HCT116 (cell line): Measurements from ENCODE around the gene ABRACL. TPM values are rescaled to one million over a fixed set of nuclear protein-coding genes. Genes with fewer than 3 reads are reported as not detected.

ENCODE experiments used
- ATAC-seq: fragments of 200-7000 bp; cut with Tn5 transposase; 2 replicates; pipeline ENCODE4 v1.9.1; 2020; ENCODE audit warnings: mild to moderate bottlenecking, moderate library complexity
- BruUV-seq: library from RNA; stranded (reverse); fragments of 400-500 nt; replicated peaks from 2 replicates; lab custom pipeline; 2021; lab: Mats Ljungman, UMichigan
- CTCF ChIA-PET: fragments of 300-600 bp; sonication (Branson Sonifier 250); formaldehyde crosslinking; loops from one replicate; lab custom pipeline; 2021; ENCODE audit warnings: antibody characterized with exemption; lab: Charles Lee
- POLR2A ChIA-PET: fragments of 300-600, 350-600 bp; sonication (Branson Sonifier 250); formaldehyde crosslinking; loops from one replicate; lab custom pipeline; 2021; ENCODE audit warnings: antibody characterized with exemption; lab: Charles Lee
- RAD21 ChIA-PET, 2 experiments: fragments of 300-600 bp; sonication (Branson Sonifier 250); formaldehyde crosslinking; loops; one replicate each; lab custom pipeline; 2023; ENCODE audit warnings: low total read pairs in 2 of 2; ENCODE audit not compliant: uncharacterized antibody in 2 of 2, unreplicated experiment in 2 of 2, low non-redundant PET in 1 of 2; lab: Charles Lee
- DNase-seq: peaks from one replicate; pipeline ENCODE4 v3.0.0-alpha.2; 2010; ENCODE audit warnings: low read depth, low spot score
- H2AFZ ChIP-seq: fragments of 200-600 bp; shearing (Covaris generic), sonication (generic); 2 replicates; pipeline ENCODE4 v1.6.1; 2017; ENCODE audit warnings: low read depth, mixed run types, mixed read lengths, antibody characterized with exemption, low read length; ENCODE audit not compliant: poor library complexity, severe bottlenecking
- H3K27ac ChIP-seq: 2 replicates; pipeline ENCODE4 v1.5.1; 2012; ENCODE audit warnings: low read depth, low read length
- H3K27me3 ChIP-seq: fragments of 200-600 bp; sonication (generic); 2 replicates; pipeline ENCODE4 v1.6.1; 2016; ENCODE audit warnings: mixed run types, low read length, mixed read lengths; ENCODE audit not compliant: insufficient read depth
- H3K36me3 ChIP-seq, 2 experiments: fragments of 200-500 bp in 1 of 2; fragments of 200-600 bp in 1 of 2; sonication (Bioruptor generic) in 1 of 2; sonication (generic) in 1 of 2; 2 replicates each; pipeline versions ENCODE4 v1.5.1 to v1.6.1; 2014 to 2016; ENCODE audit warnings: low read length in 2 of 2, inconsistent platforms in 1 of 2, mixed read lengths in 1 of 2, mixed run types in 1 of 2; ENCODE audit not compliant: insufficient read depth in 2 of 2, control insufficient read depth in 1 of 2
- H3K4me1 ChIP-seq, 2 experiments: fragments of 200-600 bp in 1 of 2; sonication (generic) in 1 of 2; 2 replicates each; pipeline versions ENCODE4 v1.5.1 to v1.6.1; 2012 to 2017; ENCODE audit warnings: low read length in 2 of 2, inconsistent platforms in 1 of 2, mild to moderate bottlenecking in 1 of 2, mixed read lengths in 1 of 2, mixed run types in 1 of 2, moderate library complexity in 1 of 2; ENCODE audit not compliant: insufficient read depth in 2 of 2, control insufficient read depth in 1 of 2
- H3K4me2 ChIP-seq: fragments of 200-600 bp; sonication (generic); 2 replicates; pipeline ENCODE4 v1.6.1; 2017; ENCODE audit warnings: mixed run types, low read length, mixed read lengths
- H3K4me3 ChIP-seq, 2 experiments: fragments of 200-600 bp in 1 of 2; sonication (generic) in 1 of 2; replicated peaks in 1 of 2; 2 replicates each; pipeline ENCODE4 v1.5.1; 2011 to 2016; ENCODE audit warnings: low read length in 2 of 2, control low read depth in 1 of 2, low read depth in 1 of 2, mild to moderate bottlenecking in 1 of 2, mixed read lengths in 1 of 2, mixed run types in 1 of 2
- H3K79me2 ChIP-seq: fragments of 200-600 bp; sonication (generic); 2 replicates; pipeline ENCODE4 v1.6.1; 2017; ENCODE audit warnings: mild to moderate bottlenecking, mixed run types, low read length, moderate library complexity, mixed read lengths; ENCODE audit not compliant: insufficient read depth
- H3K9ac ChIP-seq: fragments of 200-600 bp; sonication (generic); 2 replicates; pipeline ENCODE4 v1.6.1; 2016; ENCODE audit warnings: low read length, mixed read lengths
- H3K9me2 ChIP-seq: fragments of 200-600 bp; sonication (generic), shearing (Covaris generic); 2 replicates; pipeline ENCODE4 v1.6.1; 2017; ENCODE audit warnings: mixed run types, mild to moderate bottlenecking, moderate library complexity; ENCODE audit not compliant: insufficient read depth
- H3K9me3 ChIP-seq, 2 experiments: fragments of 200-500 bp in 1 of 2; fragments of 200-600 bp in 1 of 2; sonication (Bioruptor generic) in 1 of 2; sonication (generic) in 1 of 2; 2 replicates each; pipeline ENCODE4 v1.6.1; 2014 to 2017; ENCODE audit warnings: low read length in 2 of 2, mixed read lengths in 2 of 2, inconsistent platforms in 1 of 2, low read depth in 1 of 2, mild to moderate bottlenecking in 1 of 2, mixed run types in 1 of 2, moderate library complexity in 1 of 2; ENCODE audit not compliant: control insufficient read depth in 1 of 2, insufficient read depth in 1 of 2
- H4K20me1 ChIP-seq: fragments of 200-600 bp; sonication (generic), shearing (Covaris generic); 2 replicates; pipeline ENCODE4 v1.6.1; 2017; ENCODE audit warnings: mixed run types, mild to moderate bottlenecking, moderate library complexity; ENCODE audit not compliant: insufficient read depth
- ATF3 ChIP-seq: IDR thresholded peaks from 2 replicates; pipeline ENCODE4 v1.6.1; 2012
- CEBPB ChIP-seq: IDR thresholded peaks from 2 replicates; pipeline ENCODE4 v1.6.1; 2012; ENCODE audit warnings: low read depth
- ELF1 ChIP-seq: IDR thresholded peaks from 2 replicates; pipeline ENCODE4 v1.6.1; 2012; ENCODE audit warnings: low read depth, borderline replicate concordance
- EZH2 ChIP-seq: fragments of 200-600 bp; sonication (generic); IDR thresholded peaks from 2 replicates; pipeline ENCODE4 v1.6.1; 2017; ENCODE audit warnings: antibody characterized with exemption, mixed run types
- EZH2phosphoT487 ChIP-seq: fragments of 200-600 bp; IDR thresholded peaks from 2 replicates; pipeline ENCODE4 v1.6.1; 2018; ENCODE audit warnings: antibody characterized with exemption, borderline replicate concordance
- FOSL1 ChIP-seq: IDR thresholded peaks from 2 replicates; pipeline ENCODE4 v1.6.1; 2012; ENCODE audit warnings: low read depth
- POLR2A ChIP-seq: IDR thresholded peaks from 2 replicates; pipeline ENCODE4 v1.7.0; 2011; ENCODE audit warnings: borderline replicate concordance; ENCODE audit not compliant: insufficient read depth, insufficient read length; ENCODE audit errors: extremely low read depth
- POLR2AphosphoS5 ChIP-seq: IDR thresholded peaks from 2 replicates; pipeline ENCODE4 v1.6.1; 2011; ENCODE audit warnings: mild to moderate bottlenecking, low read depth, low read length, moderate library complexity
- REST ChIP-seq: IDR thresholded peaks from 2 replicates; pipeline ENCODE4 v1.6.1; 2012; ENCODE audit warnings: low read depth
- SIN3A ChIP-seq: IDR thresholded peaks from 2 replicates; pipeline ENCODE4 v1.6.1; 2012; ENCODE audit warnings: low read depth
- SRF ChIP-seq: IDR thresholded peaks from 2 replicates; pipeline ENCODE4 v1.6.1; 2012; ENCODE audit warnings: low read depth
- TCF7L2 ChIP-seq: IDR thresholded peaks from 2 replicates; pipeline ENCODE4 v1.7.0; 2011; ENCODE audit warnings: borderline replicate concordance, inconsistent platforms; ENCODE audit not compliant: insufficient read depth, insufficient read length; ENCODE audit errors: extremely low read depth
- YY1 ChIP-seq: IDR thresholded peaks from 2 replicates; pipeline ENCODE4 v1.6.1; 2011; ENCODE audit warnings: low read length, low read depth, moderate library complexity, mild to moderate bottlenecking; ENCODE audit not compliant: insufficient replicate concordance; ENCODE audit errors: extremely low read depth
- ZBTB33 ChIP-seq: IDR thresholded peaks from 2 replicates; pipeline ENCODE4 v1.6.1; 2011; ENCODE audit warnings: mild to moderate bottlenecking, low read length, moderate library complexity; ENCODE audit not compliant: insufficient replicate concordance; ENCODE audit errors: extremely low read depth
- ZFX ChIP-seq: fragments of 450-650 bp; IDR thresholded peaks from 2 replicates; pipeline ENCODE4 v1.6.1; 2017
- intact Hi-C: fragments of 100-400 bp; cut with micrococcal nuclease; formaldehyde crosslinking; loops from 2 replicates; pipeline ENCODE4 v1.10.0; 2022
- total RNA-seq: library from RNA; stranded (reverse); gene quantifications from one replicate; pipeline ENCODE4 v1.2.1, GENCODE V29; 2021; ENCODE audit not compliant: unreplicated experiment

Gene ABRACL
- total RNA-seq, 1 experiment from 2014 or later, result 47.4 TPM

GRCh38 chr6:139044250-139044649 is 15.7 kb downstream of the ABRACL start:
- no TSS peak for BruUV-seq
- no peak for DNase-seq
- Histone ChIP-seq H3K27ac (no peak overlapping the region), H3K4me2 (no peak overlapping the region), H3K27me3 (no peaks in the 10 kb centered on the region), H4K20me1 (no peaks in the 10 kb centered on the region), H3K4me3 (no peak overlapping the region), H3K9me2 (no peaks in the 10 kb centered on the region), H3K36me3 (peaks cover 0 to 3% of the 10 kb centered on the region in 2 experiments; a peak in 1 of 4 replicates), H3K4me1 (no peaks in the 10 kb centered on the region), H2AFZ (no peak overlapping the region), H3K9me3 (no peaks in the 10 kb centered on the region), H3K79me2 (no peaks in the 10 kb centered on the region), H3K9ac (no peak overlapping the region)
- no peak for TF ChIP-seq CEBPB
- no peak for TF ChIP-seq ZFX
- no peak for TF ChIP-seq EZH2phosphoT487
- TF ChIP-seq SRF, result no peak
- TF ChIP-seq ATF3, result no peak
- no peak for TF ChIP-seq REST
- no peak for TF ChIP-seq FOSL1
- no peak for TF ChIP-seq ELF1
- no peak for TF ChIP-seq YY1
- no peak for TF ChIP-seq POLR2A
- no peak for TF ChIP-seq POLR2AphosphoS5
- no peak for TF ChIP-seq EZH2
- no peak for TF ChIP-seq SIN3A
- no peak for TF ChIP-seq ZBTB33
- TF ChIP-seq TCF7L2, result no peak
- POLR2A ChIA-PET, result no interaction called here
- CTCF ChIA-PET, result no interaction called here
- RAD21 ChIA-PET, result no interaction called here
- intact Hi-C loops, result no loop called here
- no peak for ATAC-seq
